ENCODE results near the gene TMUB1.
"Not testable (repeated sequence)": the region's sequence is repeated elsewhere in the genome, so short reads cannot be mapped to it uniquely, and the experiment has no call there.

Gene TMUB1

DNA sequence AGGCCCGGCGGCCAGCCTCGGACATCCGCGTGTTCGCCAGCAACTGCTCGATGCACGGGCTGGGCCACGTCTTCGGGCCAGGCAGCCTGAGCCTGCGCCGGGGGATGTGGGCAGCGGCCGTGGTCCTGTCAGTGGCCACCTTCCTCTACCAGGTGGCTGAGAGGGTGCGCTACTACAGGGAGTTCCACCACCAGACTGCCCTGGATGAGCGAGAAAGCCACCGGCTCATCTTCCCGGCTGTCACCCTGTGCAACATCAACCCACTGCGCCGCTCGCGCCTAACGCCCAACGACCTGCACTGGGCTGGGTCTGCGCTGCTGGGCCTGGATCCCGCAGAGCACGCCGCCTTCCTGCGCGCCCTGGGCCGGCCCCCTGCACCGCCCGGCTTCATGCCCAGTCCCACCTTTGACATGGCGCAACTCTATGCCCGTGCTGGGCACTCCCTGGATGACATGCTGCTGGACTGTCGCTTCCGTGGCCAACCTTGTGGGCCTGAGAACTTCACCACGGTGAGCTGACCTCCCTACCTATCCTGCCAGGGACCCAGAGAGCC is 34.3 kb downstream of the TMUB1 start:
- FAIRE-seq = no peak

DNA sequence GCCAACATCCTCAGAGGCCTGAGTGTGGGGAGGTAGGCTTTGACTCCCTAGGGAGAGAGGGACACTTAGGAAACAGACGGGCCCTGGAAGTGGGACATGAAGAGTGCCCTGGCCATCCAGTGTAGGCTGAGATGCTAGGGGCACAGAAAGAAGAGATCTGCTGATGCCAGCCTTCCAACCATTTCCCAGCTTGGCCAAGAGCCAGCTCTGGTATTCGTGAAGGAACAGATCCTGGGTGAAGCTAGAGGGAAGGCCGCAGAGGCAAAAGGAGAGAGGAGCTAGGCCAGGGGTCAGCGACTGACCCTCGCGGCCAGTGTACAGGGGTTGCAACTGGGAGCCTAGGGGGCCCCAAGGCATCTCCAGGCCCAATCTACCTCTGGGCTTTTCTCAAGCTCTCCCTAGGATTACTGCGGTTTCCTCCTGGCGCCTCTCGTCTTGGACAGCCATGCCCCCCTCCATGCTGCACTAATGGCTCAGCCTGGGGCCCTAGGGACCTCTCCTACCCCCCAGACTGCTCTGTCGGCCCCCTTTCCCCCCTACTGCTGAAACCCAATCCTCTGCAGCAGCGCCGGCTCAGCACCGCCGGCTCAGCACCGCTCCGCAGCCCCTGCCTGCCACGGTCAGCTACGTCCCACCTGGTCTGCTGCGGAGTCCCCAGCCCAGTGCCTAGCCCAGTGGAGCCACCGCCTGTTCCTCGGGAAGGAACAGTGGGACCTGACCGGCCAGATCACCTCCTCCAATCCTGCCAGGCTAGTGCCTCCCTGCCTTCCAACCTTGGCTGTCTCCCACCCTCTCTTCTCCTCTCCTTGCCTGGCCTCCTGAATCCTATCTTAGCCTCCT is 35.1 kb downstream of the TMUB1 start, which contains the start of gene ASIC3:
ASIC3 (plus strand) TSS at position 556 of the 840 bp plus-strand sequence. CDS start 355 bp downstream, outside the sequence.
- FAIRE-seq = no peak

DNA sequence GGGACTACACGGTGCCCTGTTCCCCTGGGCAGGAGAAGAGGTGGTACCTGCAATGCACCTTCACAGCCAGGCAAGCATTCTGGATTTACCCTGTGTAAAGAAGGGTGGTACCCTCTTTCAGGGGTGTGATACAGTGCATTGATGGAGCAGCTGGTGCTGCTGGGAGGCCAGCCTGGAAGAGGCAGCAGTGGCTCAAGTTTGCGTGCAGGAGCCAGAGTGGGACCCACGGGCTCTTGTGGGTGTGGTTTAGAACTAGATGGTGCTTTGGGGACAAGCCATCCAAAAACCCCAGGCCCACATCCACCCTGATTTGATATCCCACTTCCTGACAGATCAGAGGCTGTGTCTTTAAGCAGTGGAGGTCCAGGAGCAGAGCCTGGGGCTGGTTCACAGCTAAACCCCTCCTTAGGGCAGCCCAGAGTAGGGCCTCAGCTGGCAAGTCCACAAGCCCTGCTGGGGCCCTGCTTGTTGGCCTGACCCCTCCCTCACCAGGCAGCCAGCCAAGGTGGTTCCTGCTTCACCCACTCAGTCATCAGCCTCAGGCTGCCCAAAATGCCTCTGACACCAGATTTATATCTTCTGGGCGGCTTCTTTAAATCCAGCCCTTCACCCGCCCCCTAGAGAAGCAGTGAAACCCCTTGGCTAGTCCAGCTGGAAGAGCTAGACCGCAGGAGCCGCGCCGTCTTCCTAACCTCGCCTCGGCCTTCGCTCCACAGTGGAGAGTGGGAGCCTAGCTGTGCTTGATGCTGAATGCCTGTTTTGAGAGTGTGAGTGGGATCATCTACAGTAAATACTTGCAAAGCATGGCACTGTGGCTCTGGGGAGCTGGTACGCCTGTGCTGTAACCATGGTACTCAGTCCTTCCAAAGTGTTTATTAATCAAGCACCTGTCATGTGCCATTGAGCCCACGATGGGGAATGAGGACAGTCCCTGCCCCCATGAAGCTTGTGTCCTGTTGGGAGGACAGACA is 36.4 kb downstream of the TMUB1 start:
- FAIRE-seq = no peak

DNA sequence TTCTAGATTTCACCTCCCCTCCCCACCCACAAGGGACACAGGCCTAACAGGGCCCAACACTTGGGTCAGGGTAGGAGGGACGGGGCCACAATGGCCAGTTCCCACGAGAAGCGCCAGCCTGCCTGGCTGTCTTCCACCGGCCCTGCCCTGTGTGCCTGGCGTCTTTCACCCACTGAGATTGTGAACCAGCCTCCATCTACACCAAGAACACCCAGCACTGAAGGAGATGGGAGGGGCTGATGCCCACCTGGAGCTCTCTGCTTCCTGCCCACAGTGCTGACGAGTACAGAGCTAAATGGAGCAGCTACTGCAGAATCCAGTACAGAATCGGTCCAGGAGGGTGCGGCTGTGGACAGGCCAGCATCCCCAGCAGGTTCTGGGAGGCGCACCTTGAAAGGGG is 37.3 kb downstream of the TMUB1 start:
- no peak for FAIRE-seq

DNA sequence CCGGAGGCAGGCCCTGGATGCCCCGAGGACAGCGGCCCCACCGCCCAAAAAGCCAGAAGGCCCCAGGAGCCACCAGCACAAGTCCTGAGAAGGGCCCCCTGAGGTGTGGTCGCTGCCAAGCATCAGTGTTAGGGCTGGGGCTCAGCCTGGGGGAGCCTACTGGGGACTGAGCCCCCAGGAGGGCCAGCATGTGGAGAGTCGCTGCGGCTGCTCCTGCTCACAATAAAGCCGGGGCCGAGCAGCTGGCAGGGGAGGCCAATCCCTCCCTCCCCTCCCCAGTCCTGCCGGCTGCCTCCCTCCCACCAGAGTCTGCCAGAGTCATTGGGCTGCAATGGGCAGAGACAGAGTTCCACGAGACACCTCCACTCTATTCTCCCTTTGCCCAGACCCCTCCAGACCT is 38.0 kb downstream of the TMUB1 start:
- FAIRE-seq = no peak

DNA sequence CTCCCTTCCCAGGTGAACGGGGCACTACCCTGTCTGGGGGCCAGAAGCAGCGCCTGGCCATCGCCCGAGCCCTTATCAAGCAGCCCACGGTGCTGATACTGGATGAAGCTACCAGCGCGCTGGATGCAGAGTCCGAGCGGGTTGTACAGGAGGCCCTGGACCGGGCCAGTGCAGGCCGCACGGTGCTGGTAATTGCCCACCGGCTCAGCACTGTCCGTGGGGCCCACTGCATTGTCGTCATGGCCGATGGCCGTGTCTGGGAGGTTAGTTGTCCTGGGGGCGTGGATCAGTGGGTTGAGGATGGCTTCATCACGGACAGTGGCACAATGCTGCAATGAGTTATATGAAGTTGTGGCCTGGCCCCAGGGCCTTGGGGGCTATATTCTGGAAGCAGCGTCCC is 39.3 kb downstream of the TMUB1 start:
- no peak for FAIRE-seq

DNA sequence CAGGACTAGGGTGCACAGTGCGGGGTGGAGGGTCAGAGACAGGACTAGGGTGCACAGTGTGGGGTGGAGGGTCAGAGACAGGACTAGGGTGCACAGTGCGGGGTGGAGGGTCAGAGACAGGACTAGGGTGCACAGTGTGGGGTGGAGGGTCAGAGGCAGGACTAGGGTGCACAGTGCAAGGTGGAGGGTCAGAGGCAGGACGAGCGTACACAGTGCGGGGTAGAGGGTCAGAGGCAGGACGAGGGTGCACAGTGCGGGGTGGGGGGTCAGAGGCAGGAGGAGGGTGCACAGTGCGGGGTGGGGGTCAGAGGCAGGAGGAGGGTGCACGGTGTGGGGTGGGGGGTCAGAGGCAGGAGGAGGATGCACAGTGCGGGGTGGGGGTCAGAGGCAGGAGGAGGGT is 39.8 kb downstream of the TMUB1 start:
- FAIRE-seq = not testable (repeated sequence)

DNA sequence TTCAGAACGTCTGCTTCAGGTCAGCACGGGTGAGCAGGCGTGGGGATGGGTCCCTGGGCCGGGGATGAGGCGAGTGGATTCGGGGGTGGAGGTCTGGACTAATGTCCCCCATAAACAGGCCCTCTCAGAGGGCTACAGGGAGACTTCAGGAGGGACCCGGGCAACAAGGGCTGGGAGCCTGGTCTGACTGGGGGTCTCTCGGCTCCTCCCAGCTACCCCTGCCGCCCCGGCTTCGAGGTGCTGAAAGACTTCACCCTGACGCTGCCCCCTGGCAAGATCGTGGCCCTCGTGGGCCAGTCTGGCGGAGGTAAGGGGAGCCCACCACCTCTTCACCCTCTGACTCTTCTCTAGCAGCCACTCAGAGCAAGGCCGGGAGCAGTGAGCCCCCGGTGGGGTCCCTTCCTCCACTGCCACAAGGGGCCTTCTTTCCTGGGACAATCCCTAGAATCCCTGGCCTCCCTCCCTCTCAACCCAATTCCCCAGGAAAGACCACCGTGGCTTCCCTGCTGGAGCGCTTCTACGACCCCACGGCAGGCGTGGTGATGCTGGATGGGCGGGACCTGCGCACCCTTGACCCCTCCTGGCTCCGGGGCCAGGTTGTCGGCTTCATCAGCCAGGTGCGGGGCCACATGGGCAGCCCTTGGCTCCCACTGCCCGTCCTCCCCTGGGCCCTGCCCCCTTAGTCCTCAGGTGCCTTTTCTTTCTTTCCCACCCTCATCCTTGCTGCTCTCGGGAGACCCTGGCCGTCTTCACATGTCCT is 42.5 kb downstream of the TMUB1 start:
- no peak for FAIRE-seq

DNA sequence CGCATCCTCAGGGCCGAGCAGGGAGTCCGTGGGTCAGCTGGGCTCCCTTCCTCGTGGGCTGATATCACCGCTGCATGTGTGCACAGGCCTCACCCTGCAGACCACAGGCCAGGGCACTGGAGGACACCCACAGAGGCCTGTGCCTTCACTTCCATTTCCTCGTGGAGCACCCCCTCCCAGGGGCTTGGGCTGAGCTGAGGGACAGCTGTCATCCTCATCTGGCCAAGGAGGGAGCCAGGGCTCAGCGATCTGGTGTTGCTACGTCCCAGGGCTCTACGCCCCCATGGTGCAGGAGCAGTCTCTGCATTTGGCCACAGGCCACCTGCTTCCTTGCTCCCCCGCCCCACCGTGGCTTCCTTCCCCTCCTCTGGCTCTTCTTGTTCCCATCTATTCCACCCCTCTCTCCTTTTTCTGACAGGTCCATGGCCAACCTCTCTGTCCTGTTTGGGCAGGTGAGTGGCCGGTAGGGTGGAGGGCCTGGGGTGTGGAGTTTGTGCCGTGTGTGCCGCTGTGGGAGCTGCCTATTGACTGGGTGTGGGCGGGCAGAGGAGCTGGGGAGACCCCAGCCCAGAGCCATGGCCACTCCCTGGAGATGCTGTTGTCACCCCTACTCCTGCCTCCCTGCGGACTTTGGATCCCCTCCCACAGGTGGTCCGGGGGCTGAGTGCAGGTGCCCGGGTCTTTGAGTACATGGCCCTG is 43.3 kb downstream of the TMUB1 start:
- FAIRE-seq = no peak

DNA sequence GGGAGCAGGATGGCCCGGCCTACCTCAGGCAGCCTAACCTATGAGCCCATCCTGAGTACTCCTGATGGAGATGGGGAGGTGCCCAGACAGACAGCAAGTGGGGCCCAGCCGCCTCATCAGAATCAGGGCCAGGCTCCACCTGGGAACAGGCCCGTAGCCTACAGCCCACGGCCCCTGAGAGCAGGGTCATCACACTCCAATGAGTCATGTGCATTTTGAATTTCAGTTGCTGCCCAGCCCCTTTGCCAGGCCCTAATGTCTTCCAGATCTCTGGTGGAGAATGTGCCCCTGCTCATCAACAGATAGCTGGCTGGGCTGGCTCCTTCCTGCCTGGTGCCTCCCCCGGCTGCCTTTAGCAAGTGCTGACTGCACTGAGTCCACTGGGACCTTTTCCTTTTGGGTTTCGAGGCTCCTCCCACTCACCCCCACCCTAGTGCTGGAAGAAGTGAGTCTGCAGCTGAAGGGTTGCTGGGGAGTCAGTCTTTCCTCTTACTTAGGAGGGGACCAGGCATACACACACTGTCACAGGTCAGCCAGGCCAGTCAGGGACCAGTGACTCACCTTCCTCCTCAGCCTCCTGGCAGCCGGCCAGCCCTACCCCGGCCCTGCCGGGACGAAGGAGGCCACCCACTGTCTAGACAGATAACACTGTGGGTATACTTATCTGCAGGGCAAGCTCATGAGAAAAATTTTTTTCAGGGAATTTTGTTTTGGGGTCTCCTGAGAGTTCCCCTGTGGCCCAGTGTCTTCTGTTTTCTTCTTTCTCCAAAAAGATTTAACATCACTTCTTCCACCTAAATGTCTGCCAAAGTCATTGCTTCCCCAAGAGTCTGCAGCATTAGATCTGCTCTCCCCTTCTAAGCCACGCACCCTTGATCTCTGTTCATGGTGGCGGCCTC is 44.1 kb downstream of the TMUB1 start:
- FAIRE-seq = no peak

DNA sequence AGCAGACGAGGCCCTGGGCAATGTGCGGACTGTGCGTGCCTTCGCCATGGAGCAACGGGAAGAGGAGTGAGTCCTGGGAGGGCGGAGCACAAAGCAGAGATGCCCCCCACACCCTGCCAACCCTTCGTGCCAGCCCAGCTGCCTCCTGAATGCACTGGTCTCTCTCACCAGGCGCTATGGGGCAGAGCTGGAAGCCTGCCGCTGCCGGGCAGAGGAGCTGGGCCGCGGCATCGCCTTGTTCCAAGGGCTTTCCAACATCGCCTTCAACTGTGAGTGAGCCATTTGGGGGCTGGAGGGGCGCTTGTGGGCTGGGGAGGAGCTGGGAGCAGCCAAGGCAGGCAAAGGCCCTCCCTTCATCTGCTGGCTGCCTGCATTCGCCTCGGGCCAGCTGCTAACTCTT is 47.4 kb downstream of the TMUB1 start:
- no peak for FAIRE-seq

DNA sequence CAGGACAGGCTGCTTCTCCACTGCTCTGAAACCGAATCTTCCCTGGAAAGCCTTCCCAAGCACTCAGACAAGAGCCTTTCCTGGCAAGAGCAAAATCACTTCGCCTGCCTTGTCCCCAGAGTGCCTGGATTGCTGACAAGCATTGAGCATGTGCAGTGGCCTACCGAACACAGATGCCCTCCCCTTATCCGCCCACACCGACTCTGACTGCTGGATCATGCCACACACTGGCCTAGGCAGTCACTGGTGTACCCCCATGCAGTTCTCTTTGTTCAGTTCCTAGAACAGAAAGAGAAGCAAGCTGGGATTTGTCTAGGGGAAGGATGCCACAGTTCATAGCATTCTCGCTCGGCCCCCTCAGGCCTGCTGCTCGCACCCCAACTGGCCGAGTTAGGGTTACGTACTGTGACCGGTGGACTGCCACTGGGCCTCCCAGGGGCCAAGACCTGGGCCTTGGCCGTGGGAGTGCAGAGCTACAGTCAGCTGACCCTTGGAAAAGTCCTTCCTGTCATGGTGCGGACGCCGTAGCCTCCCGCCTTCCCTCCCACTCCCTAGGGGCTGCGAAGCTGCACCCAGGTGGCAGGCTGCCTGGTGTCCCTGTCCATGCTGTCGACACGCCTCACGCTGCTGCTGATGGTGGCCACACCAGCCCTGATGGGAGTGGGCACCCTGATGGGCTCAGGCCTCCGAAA is 48.1 kb downstream of the TMUB1 start:
- no peak for FAIRE-seq

DNA sequence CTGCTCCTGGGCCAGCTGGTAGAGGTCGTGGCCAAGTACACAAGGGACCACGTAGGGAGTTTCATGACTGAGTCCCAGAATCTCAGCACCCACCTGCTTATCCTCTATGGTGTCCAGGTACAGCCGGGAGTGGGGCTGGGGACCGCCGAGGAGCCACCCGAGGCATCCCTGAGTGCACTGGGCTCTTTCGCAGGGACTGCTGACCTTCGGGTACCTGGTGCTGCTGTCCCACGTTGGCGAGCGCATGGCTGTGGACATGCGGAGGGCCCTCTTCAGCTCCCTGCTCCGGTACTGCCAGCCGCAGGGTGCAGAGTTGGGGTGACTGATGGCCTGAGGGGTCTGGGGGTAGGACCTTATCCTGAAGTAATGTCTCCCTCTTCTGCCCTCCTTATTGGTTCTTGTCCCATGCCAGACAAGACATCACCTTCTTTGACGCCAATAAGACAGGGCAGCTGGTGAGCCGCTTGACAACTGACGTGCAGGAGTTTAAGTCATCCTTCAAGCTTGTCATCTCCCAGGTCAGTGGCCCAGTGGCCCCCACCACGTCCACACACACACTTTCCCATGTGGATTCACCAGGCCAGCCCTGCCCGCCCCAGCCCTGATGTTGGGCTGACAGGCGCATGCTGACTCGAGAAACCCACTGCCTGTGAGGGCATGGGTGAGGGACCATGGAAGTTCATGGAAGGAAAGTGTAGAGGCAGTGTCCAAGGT is 48.8 kb downstream of the TMUB1 start:
- no peak for FAIRE-seq

DNA sequence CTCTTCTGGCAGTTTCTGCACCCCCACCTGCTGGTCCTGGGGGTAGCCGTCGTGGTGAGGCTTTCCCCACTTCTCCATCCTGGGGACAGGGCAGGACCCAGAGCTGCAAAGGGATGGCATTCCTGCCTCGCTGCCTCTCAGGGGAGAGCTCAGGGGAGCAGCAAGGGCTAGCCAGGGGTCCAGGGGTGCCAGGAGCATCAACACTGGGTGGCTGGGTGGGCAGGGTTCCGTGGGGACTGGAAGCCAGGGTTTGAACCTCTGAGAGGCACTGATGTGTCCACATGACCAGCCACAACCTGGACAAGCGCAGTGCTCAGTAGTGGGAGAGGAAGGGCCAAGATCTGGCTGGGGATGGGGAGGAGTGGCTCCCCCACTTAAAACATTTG is 49.4 kb downstream of the TMUB1 start:
- no peak for FAIRE-seq

DNA sequence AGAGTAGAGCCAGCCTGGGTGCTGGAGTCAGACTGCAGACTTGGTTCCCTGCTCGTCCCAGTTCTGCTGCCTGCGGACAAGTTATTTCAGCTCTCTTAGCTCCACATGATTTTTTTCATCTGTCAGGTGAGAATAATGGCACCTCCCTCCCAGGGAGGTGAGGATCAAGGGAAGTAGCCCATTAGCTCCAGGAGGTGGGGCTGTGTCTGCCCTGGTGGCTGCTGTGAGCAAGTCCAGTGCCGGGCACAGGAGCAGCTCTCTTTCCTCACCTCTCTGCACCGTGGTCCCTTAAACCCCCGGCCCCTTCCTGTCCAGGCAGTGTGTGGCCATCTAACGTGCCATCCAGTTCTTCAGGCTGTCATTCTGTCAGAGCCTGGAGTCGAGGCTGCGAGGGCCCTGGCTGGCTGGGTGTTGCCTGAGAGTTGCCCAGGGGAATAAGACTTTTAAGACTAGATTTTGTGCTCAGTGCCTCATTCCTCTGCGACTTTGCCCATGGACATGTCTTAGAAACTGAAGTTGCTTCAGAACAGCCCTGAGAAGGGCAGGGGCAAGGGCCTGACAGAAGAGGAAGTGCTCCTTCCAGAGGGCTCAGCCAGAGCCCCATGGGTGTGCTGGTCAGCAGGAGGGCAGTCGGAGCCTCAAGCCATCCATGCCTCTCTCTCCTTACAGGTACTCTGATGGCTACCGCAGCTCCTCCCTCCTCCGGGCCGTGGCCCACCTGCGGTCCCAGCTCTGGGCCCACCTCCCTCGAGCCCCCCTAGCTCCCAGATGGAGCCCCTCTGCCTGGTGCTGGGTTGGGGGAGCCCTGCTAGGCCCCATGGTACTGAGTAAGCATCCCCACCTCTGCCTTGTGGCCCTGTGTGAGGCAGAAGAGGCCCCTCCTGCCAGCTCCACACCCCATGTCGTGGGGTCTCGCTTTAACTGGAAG is 50.1 kb downstream of the TMUB1 start:
- no peak for FAIRE-seq

Data from islet of Langerhans (tissue), 1 donor.